SU-DHL-6 (cell line): ENCODE results near the gene CEP350.

ENCODE experiments used
- EZH2phosphoT487 ChIP-seq: fragments of 200-600 bp; sonication (generic), shearing (Covaris generic); conservative IDR thresholded peaks from 2 replicates; pipeline ENCODE4 v1.6.1; 2018; ENCODE audit warnings: mild to moderate bottlenecking, antibody characterized with exemption, low read length, moderate library complexity, mixed read lengths
- TF ChIP-seq, protein P1 (sequence below): fragments of 200-600 bp; sonication (generic); IDR thresholded peaks from one replicate; pipeline ENCODE4 v1.5.1; 2017; ENCODE audit warnings: antibody characterized with exemption, mild to moderate bottlenecking, low read length, moderate library complexity; ENCODE audit not compliant: insufficient read depth, poor library complexity, severe bottlenecking

DNA sequence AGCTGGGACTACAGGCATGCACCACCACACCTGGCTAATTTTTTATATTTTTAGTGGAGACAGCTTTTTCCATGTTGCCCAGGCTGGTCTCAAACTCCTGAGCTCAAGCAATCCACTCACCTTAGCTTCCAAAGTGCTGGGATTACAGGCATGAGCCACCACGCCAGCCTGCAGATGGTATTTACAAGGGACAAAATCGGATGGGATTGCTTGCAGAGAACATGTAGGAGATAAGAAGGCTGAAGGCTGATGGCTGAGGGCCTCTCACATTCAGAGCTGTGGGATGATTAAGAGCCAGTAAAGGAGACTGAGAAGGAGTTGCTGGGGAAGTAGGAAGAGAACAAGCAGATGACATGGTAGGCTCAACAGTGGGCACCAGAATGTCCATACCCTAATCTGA, 176.0 kb downstream of the CEP350 start:
- TF ChIP-seq, protein P1, sequence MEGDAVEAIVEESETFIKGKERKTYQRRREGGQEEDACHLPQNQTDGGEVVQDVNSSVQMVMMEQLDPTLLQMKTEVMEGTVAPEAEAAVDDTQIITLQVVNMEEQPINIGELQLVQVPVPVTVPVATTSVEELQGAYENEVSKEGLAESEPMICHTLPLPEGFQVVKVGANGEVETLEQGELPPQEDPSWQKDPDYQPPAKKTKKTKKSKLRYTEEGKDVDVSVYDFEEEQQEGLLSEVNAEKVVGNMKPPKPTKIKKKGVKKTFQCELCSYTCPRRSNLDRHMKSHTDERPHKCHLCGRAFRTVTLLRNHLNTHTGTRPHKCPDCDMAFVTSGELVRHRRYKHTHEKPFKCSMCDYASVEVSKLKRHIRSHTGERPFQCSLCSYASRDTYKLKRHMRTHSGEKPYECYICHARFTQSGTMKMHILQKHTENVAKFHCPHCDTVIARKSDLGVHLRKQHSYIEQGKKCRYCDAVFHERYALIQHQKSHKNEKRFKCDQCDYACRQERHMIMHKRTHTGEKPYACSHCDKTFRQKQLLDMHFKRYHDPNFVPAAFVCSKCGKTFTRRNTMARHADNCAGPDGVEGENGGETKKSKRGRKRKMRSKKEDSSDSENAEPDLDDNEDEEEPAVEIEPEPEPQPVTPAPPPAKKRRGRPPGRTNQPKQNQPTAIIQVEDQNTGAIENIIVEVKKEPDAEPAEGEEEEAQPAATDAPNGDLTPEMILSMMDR, result no peak
- TF ChIP-seq EZH2phosphoT487, result no peak
